Measurements from ENCODE around the gene ATP6V0A4.

ATP6V0A4 gene

DNA sequence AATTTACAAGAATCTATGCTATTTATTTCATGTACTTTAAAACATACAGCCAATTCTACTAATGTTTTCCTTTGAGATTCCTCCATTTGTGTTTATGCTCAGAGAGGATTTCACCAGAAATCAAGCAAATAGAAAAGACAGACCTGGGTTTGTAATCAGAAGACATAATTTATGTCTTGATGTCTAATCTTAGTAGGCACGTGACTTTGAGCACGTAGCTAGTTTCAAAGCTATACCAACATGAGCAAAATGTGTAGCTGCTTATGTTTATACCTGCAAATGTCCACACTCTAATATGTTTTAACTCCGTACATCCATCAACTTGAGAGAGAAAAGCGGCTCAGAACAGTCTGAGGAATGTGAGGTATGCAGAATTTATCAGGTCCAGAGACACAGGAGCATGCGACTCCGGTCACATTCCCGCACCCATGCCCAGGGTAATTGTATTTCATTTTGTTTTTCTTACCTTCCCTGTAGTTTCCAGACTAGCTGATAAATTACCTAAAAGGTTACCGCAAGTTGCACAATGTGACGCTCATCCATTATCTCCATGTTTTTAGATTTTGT, 136.8 kb downstream of the ATP6V0A4 start:
- no peak for DNase-seq (ENCODE audit: low spot score)

DNA sequence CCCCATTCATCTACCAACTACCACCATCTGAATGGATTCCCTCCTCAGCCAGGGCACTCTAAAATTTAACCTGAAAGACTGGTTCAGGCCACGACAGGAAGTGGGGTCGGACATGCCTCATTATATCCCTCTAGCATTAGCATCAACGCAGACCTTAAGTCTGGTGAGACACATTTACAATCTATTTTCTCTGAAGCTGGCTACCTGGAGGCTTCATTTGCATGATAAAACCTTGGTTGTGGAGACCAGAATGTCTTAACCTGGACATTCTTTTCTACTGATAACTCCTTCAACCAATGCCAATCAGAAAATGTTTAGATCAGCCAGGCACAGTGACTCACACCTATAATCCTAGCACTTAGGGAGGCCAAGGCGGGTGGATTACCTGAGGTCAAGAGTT, 139.1 kb downstream of the ATP6V0A4 start:
- no peak for DNase-seq (ENCODE audit: low spot score)

DNA sequence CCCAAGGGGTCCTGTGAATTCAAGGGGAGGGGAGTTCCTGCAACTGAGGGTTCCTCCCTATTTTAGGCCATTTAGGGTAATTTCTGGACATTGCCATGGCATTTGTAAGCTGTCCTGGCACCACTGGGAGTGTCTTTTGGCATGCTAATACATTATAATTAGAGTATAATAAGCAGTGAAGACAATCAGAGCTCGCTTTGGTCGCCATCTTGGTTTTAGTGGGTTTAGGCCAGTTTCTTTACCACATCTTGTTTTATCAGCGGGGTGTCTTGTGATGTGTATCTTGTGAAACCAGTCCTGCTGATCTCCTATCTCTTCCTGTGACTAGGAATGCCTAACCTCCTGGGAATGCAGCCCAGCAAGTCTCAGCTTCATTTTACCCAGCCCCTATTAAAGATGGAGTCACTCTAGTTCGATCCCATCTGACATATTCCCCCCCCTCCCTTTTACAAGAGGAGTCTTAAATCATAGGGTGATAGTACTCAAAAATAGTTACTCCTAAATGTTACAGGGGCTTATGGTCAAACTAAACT, 140.1 kb downstream of the ATP6V0A4 start:
- no peak for DNase-seq (ENCODE audit: low spot score)

DNA sequence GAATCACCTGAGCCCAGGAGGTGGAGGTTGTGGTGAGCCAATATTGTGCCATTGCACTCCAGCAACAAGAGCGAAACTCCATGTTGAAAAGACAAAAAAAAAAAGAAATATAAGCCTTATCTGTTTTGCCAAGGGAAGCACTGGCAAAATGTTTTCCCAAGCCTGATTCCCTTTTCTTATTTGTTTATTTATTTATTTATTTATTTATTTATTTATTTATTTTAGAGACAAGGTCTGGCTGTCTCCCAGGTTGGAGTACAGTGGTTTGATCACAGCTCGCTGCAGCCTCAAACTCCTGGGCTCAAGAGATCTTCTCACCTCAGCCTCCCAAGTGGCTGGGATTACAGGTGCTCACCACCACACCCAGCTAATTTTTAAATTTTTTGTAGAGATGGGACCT, 141.0 kb downstream of the ATP6V0A4 start:
- DNase-seq (ENCODE audit: low spot score), result no peak

Data from iPS-NIHi11 (cell line).